WTC11 (cell line): ENCODE measurements around the gene ASPHD1.
"Not testable (repeated sequence)": the region's sequence is repeated elsewhere in the genome, so short reads cannot be mapped to it uniquely, and the experiment has no call there.

Source experiments
- CREB1 ChIP-seq: sonication (generic); formaldehyde crosslinking; IDR thresholded peaks from 2 replicates; pipeline ENCODE4 v1.8.0; 2023; ENCODE audit warnings: mild to moderate bottlenecking, missing genetic modification reagents
- FOXP1 ChIP-seq: sonication (generic); formaldehyde crosslinking; IDR thresholded peaks from 2 replicates; pipeline ENCODE4 v1.8.0; 2022; ENCODE audit warnings: missing genetic modification reagents, mild to moderate bottlenecking, moderate library complexity, borderline replicate concordance
- JAZF1 ChIP-seq: fragments of 250-450 bp; sonication (Bioruptor Pico); IDR thresholded peaks from 2 replicates; pipeline ENCODE4 v1.9.0; 2021; ENCODE audit warnings: moderate library complexity, mild to moderate bottlenecking, inconsistent platforms
- NR3C1 ChIP-seq: sonication (generic); formaldehyde crosslinking; conservative IDR thresholded peaks from 2 replicates; pipeline ENCODE4 v1.8.1; 2023; ENCODE audit warnings: low read depth, mild to moderate bottlenecking, missing genetic modification reagents
- SMAD3 ChIP-seq: sonication (generic); formaldehyde crosslinking; IDR thresholded peaks from 2 replicates; pipeline ENCODE4 v1.8.0; 2022; ENCODE audit warnings: missing genetic modification reagents, mild to moderate bottlenecking, borderline replicate concordance
- TCF7 ChIP-seq: sonication (generic); formaldehyde crosslinking; IDR thresholded peaks from 2 replicates; pipeline ENCODE4 v1.8.0; 2022; ENCODE audit warnings: mild to moderate bottlenecking, low read depth, missing genetic modification reagents, moderate library complexity
- TF ChIP-seq, protein P1 (sequence below): sonication (generic); formaldehyde crosslinking; IDR thresholded peaks from 2 replicates; pipeline ENCODE4 v1.8.0; 2023; ENCODE audit warnings: missing genetic modification reagents, mild to moderate bottlenecking, borderline replicate concordance
- TF ChIP-seq, protein P2 (sequence below): fragments of 200-600 bp; IDR thresholded peaks from 2 replicates; pipeline ENCODE4 v1.8.0; 2022; ENCODE audit warnings: antibody characterized with exemption
- TF ChIP-seq, protein P3 (sequence below): sonication (generic); formaldehyde crosslinking; IDR thresholded peaks from 2 replicates; pipeline ENCODE4 v1.8.1; 2023; ENCODE audit warnings: mild to moderate bottlenecking, missing genetic modification reagents

DNA sequence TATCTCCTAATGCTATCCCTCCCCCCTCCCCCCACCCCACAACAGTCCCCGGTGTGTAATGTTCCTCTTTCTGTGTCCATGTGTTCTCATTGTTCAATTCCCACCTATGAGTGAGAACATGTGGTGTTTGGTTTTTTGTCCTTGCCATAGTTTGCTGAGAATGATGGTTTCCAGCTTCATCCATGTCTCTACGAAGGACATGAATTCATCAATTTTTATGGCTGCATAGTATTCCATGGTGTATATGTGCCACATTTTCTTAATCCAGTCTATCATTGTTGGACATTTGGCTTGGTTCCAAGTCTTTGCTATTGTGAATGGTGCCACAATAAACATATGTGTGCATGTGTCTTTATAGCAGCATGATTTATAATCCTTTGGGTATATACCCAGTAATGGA, 31.5 kb downstream of the ASPHD1 start:
- TF ChIP-seq, protein P1, sequence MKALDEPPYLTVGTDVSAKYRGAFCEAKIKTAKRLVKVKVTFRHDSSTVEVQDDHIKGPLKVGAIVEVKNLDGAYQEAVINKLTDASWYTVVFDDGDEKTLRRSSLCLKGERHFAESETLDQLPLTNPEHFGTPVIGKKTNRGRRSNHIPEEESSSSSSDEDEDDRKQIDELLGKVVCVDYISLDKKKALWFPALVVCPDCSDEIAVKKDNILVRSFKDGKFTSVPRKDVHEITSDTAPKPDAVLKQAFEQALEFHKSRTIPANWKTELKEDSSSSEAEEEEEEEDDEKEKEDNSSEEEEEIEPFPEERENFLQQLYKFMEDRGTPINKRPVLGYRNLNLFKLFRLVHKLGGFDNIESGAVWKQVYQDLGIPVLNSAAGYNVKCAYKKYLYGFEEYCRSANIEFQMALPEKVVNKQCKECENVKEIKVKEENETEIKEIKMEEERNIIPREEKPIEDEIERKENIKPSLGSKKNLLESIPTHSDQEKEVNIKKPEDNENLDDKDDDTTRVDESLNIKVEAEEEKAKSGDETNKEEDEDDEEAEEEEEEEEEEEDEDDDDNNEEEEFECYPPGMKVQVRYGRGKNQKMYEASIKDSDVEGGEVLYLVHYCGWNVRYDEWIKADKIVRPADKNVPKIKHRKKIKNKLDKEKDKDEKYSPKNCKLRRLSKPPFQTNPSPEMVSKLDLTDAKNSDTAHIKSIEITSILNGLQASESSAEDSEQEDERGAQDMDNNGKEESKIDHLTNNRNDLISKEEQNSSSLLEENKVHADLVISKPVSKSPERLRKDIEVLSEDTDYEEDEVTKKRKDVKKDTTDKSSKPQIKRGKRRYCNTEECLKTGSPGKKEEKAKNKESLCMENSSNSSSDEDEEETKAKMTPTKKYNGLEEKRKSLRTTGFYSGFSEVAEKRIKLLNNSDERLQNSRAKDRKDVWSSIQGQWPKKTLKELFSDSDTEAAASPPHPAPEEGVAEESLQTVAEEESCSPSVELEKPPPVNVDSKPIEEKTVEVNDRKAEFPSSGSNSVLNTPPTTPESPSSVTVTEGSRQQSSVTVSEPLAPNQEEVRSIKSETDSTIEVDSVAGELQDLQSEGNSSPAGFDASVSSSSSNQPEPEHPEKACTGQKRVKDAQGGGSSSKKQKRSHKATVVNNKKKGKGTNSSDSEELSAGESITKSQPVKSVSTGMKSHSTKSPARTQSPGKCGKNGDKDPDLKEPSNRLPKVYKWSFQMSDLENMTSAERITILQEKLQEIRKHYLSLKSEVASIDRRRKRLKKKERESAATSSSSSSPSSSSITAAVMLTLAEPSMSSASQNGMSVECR (CRISPR knock-in tag), result not testable (repeated sequence)
- TF ChIP-seq, protein P2, sequence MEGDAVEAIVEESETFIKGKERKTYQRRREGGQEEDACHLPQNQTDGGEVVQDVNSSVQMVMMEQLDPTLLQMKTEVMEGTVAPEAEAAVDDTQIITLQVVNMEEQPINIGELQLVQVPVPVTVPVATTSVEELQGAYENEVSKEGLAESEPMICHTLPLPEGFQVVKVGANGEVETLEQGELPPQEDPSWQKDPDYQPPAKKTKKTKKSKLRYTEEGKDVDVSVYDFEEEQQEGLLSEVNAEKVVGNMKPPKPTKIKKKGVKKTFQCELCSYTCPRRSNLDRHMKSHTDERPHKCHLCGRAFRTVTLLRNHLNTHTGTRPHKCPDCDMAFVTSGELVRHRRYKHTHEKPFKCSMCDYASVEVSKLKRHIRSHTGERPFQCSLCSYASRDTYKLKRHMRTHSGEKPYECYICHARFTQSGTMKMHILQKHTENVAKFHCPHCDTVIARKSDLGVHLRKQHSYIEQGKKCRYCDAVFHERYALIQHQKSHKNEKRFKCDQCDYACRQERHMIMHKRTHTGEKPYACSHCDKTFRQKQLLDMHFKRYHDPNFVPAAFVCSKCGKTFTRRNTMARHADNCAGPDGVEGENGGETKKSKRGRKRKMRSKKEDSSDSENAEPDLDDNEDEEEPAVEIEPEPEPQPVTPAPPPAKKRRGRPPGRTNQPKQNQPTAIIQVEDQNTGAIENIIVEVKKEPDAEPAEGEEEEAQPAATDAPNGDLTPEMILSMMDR, result not testable (repeated sequence)
- TF ChIP-seq TCF7 (CRISPR knock-in tag); CREB1 (CRISPR knock-in tag); JAZF1; NR3C1 (CRISPR knock-in tag); FOXP1; SMAD3 (CRISPR knock-in tag): not testable (repeated sequence)
- TF ChIP-seq, protein P3, sequence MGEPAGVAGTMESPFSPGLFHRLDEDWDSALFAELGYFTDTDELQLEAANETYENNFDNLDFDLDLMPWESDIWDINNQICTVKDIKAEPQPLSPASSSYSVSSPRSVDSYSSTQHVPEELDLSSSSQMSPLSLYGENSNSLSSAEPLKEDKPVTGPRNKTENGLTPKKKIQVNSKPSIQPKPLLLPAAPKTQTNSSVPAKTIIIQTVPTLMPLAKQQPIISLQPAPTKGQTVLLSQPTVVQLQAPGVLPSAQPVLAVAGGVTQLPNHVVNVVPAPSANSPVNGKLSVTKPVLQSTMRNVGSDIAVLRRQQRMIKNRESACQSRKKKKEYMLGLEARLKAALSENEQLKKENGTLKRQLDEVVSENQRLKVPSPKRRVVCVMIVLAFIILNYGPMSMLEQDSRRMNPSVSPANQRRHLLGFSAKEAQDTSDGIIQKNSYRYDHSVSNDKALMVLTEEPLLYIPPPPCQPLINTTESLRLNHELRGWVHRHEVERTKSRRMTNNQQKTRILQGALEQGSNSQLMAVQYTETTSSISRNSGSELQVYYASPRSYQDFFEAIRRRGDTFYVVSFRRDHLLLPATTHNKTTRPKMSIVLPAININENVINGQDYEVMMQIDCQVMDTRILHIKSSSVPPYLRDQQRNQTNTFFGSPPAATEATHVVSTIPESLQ (CRISPR knock-in tag), result not testable (repeated sequence)
